ENCODE measurements around the gene TRIM42.

Gene TRIM42

DNA sequence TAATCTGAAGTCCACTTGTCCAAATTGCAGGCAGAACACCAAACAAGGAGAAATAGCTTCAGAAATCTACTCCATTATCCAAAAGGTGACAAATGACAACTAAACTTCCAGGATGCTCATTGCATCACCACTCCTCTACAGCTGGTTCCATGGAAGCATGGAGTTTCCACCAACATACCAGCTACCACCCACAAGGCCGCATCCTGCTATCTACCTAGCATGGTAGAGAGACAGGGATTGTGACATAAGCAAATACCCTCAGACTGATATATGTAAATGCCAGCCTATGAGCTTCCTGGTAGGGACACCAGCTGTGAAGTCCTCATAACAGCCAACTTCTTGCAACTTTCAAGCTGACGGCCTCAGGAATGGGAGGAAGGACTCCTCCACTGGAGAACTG is at the start of gene TRIM42:
TRIM42 (plus strand) TSS at position 301 of the 400 bp plus-strand sequence. CDS start 166 bp downstream, outside the sequence.
- DNase-seq: no peak

- DNase-seq: no peak
These were observed 49.3 kb upstream of the TRIM42 start for GRCh38 chr3:140628606-140629005.

DNA sequence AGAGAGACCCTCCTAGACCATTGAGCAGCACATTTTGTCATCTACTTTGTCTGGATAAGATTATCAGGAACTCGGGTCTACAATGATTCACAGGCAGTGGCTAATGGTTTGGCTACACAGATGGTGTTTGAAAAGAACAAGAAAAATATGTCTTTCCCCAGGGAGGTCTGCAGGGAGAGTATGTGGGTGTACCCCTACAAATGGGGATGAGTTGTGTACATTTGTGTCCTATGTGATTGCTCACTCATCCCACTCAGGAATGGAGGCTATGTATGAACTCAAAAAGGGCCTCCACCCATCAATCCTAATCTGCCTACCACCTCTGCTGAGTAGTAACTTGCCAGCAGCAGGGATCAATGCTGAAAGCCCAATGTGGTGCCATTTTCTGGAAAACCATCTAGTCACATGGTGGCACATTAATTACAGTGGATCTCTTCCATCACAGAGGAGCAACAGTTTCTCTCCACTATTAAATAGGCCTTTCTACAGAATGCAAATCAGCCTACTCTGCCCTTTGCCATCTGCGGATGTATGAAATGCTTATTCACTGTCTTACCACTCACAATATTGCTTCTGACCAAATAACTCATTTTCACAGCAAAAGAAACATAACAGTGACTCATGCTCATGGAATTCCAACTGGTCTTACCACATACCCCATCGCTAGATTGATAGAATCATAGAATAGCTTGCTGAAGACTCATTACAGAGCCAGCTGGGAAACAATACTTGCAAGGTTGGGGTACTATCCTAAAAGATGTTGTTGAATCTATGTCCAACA is 48.3 kb upstream of the TRIM42 start:
- DNase-seq: no peak

GRCh38 chr3:140630366-140630765 is 47.5 kb upstream of the TRIM42 start:
- DNase-seq: no peak

DNA sequence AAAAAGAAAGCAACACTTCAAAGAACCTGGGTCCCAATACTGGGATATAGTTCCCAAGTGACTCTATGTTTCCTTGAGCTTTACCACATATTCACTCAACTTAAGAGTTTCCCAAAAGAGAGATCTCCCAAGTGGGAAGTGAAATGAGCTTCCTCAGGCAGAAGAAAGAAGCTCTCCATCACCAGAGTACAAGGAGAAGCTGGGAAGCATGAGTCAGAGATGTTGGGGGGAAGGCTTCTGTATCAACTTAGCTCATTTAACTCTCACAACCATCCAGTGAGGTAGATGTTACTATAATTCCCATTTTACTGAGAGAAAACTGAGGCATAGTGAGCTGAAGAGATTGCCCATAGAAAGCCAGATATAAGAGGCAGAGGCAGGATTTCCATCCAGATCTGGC is 47.0 kb upstream of the TRIM42 start:
- DNase-seq: no peak

DNA sequence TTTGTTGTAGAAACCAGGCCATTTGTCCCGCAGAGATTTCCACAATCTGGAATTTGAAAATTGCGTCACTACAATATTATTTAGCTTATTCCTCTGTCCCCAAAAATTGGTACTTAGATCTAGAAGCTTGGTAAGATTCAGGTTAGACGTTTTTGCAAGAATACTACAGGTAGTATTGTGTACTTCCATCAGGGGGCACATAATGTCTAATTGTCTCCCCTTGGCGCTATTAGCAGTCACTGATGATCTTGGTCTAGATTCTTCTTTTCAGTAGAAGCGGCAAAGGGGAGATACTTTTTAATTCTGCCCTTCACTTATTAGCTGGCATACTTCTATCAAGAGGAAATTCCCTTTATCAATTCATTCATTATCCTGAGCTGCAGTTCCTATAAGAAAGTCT is 42.6 kb upstream of the TRIM42 start:
- DNase-seq: no peak

- DNase-seq: no peak
These were observed 41.3 kb upstream of the TRIM42 start for GRCh38 chr3:140636406-140637138.

- DNase-seq: no peak
These were observed 26.6 kb upstream of the TRIM42 start for GRCh38 chr3:140651287-140651686.

- no peak for DNase-seq
These were observed 22.2 kb upstream of the TRIM42 start for GRCh38 chr3:140655678-140656077.

DNA sequence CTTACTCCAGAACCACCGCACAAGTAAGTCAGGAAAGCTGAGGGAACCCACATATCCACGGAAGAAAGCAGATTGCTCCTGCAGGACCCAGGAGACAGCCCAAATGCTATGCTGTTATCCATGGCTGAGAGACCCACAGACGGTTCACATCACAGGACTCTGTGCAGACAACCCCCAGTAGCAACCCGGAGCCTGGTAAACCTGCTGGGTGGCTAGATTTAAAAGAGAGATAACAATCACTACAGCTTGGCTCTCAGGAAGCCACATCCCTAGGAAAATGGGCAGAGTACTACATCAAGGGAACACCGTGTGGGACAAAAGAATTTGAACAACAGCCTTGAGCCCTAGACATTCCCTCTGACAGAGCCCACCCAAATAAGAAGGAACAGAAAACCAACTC is 13.8 kb upstream of the TRIM42 start:
- DNase-seq: no peak

DNA sequence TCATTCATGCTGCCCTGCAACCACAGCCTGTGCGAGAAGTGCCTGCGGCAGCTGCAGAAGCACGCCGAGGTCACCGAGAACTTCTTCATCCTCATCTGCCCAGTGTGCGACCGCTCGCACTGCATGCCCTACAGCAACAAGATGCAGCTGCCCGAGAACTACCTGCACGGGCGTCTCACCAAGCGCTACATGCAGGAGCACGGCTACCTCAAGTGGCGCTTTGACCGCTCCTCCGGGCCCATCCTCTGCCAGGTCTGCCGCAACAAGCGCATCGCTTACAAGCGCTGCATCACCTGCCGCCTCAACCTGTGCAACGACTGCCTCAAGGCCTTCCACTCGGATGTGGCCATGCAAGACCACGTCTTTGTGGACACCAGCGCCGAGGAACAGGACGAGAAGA is 4.7 kb downstream of the TRIM42 start:
- no peak for DNase-seq

- DNase-seq: no peak
These were observed 8.3 kb downstream of the TRIM42 start for GRCh38 chr3:140686128-140686527.

DNA sequence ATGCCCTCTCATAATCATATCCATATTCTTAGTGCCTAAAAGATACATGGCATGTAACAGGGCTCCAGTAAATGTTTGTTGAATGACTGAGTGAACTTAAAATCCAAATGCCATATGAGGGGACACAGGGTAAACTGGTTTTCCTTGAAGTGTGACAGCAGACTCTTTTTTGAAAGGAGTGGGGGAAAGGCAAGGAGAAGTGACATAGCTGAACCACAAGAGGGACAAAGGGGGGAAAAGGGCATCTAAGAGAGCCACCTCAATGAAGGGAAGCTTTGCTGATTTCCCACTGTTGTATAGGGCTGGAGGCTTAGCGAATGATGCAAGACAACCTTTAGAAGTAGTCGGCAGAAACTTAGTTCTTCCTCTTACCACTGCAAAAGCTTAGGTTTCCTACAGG is 9.1 kb downstream of the TRIM42 start:
- DNase-seq: no peak

DNA sequence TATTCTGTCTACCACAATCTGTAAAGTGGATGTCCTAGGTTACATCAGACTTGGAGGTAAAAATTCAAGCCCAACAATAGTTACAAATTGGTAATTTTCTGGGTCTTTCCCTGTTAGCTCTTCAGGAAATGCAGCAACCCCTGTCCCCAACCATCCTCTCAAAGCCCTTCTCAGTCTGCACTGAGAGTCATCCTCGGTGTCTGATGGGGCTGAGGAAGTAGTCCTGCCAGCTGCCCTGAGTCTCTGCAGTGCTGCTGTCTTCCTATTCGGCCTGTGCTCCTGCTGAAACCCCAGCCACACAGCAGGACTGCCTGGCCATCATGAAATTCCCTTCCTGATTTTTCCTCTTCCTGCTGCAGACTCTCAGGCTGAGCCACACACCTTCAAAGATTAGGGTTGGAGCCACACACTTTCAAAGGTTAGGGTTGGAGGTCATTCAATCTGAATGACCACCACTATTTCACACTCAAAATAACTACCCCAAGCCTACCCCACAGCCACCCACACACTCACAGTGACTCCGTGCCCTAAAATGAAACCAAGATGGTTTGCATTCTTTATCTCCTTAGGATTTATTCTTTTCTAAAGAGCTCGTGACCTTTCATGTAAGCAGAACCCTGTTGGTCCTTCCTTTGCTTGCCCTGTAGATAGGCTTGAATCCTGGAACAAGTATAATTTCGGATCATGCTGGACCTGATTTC is 17.6 kb downstream of the TRIM42 start:
- DNase-seq: no peak

GRCh38 chr3:140699516-140700231 is 21.8 kb downstream of the TRIM42 start:
- DNase-seq: peak; percentile 1

DNA sequence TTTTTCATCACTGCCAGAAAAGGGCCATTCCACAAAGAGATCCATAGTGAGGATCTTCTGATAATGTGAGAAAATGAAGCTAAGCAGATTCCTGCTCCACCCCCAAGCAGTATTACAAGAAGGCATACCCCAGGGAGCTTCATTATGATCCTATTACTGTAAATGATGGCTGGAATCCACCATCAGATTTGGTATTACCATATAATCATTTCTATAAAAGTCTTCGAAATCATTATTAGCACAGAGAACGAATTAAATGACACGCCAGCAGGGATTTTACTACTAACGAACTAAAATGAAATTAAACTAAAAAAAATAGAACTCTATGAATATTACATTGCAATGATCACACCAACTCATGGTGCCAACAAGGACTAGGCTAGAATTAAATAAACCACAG is 24.4 kb downstream of the TRIM42 start:
- DNase-seq: no peak

- no peak for DNase-seq
These were observed 25.6 kb downstream of the TRIM42 start for GRCh38 chr3:140703496-140703895.

GRCh38 chr3:140704733-140705132 is 26.9 kb downstream of the TRIM42 start:
- no peak for DNase-seq

GRCh38 chr3:140705954-140706353 is 28.1 kb downstream of the TRIM42 start:
- DNase-seq: no peak

- DNase-seq: no peak
These were observed 28.5 kb downstream of the TRIM42 start for GRCh38 chr3:140706360-140706759.

GRCh38 chr3:140708815-140709214 is 31.0 kb downstream of the TRIM42 start:
- DNase-seq: no peak

- no peak for DNase-seq
These were observed 31.9 kb downstream of the TRIM42 start for GRCh38 chr3:140709751-140710150.

Measured in NCI-H748 treated with DMSO at 0.1 percent for 48 hours (cell line).